ENCODE results near the gene KCNQ1.

Gene KCNQ1

DNA sequence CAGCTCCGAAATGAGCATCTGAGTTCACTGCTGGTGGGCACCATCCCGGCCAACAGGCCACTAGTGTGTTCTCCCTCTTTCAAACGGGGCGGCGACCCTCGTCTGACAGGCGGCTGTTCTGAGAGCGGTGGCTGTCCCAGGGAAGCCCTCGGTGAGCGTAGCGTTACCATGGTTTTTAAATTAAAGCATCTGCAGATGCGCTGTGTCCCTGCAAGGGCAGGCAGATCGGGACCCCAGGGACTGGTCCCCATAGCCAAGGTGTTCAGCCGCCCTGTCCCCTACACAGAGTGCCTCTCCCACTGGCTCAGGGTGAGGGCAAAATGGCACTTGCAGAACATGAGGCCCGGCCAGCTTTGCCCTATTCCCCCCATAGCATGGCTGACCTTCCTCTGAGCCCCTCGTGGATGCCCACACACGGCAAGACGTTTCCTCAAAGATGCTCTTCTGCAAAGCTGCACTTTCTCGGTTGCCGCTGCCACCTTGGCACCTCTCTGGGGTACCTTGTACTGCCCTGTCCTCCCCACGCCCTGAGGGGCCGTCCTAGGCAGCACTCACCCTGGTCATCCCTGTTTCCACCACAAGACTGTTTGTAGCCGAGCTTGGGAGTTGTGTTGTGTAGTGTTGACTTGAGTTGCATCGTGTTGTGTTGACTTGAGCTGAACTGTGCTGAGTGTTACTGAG, 306.9 kb downstream of the KCNQ1 start:
- no peaks in the 10 kb centered on the region for H3K27me3 ChIP-seq
- no peaks in the 10 kb centered on the region for H4K20me1 ChIP-seq
- H3K27ac ChIP-seq = no peak overlapping the region
- TF ChIP-seq Cebpa-rat (IDR thresholded peaks at IDR 0.05) = no peak
- H3K4me2 ChIP-seq = no peak overlapping the region
- H3K4me1 ChIP-seq = peaks cover 19% of the 10 kb centered on the region
- H3K9ac ChIP-seq = no peak overlapping the region
- H3K9me3 ChIP-seq = peaks cover 22% of the 10 kb centered on the region
- H3K4me3 ChIP-seq = no peak overlapping the region
- H3K36me3 ChIP-seq = no peaks in the 10 kb centered on the region

- Histone ChIP-seq H3K27me3 (no peaks in the 10 kb centered on the region), H3K4me3 (no peak overlapping the region), H3K9me3 (peaks cover 27% of the 10 kb centered on the region), H3K9ac (no peak overlapping the region), H4K20me1 (no peaks in the 10 kb centered on the region), H3K4me2 (0 out of 2 replicates have a peak overlapping the region, but pooled peaks have one; percentile 13), H3K27ac (no peak overlapping the region), H3K36me3 (no peaks in the 10 kb centered on the region), H3K4me1 (peaks cover 19% of the 10 kb centered on the region)
- no peak for TF ChIP-seq Cebpa-rat (IDR thresholded peaks at IDR 0.05)
These were observed 307.5 kb downstream of the KCNQ1 start for GRCh38 chr11:2752204-2752770.

DNA sequence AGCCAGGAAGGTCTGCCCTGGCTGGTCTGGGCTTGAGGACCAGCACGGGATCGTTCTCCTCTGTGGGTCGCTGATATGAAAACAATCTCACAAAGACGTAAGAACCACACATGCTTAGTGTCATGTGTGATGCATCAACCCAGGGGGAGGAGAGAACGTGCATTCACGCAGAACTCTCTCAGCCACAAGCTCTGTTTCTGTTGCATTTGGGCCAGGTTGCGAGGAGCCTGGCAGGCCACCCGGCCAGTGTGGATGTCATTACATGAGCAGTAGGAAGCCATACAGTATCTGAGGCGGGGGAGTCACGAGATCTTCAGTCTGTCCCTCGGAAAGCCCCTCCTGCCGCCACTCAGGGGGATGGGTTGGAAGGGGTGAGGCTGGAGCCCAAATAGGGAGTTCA, 308.1 kb downstream of the KCNQ1 start:
- H3K36me3 ChIP-seq = no peaks in the 10 kb centered on the region
- no peak overlapping the region for H3K9ac ChIP-seq
- TF ChIP-seq Cebpa-rat (IDR thresholded peaks at IDR 0.05) = no peak
- H3K9me3 ChIP-seq = peaks cover 27% of the 10 kb centered on the region
- no peaks in the 10 kb centered on the region for H3K27me3 ChIP-seq
- no peaks in the 10 kb centered on the region for H4K20me1 ChIP-seq
- H3K27ac ChIP-seq = no peak overlapping the region
- 0 out of 2 replicates have a peak overlapping the region, but pooled peaks have one; percentile 13 for H3K4me2 ChIP-seq
- no peak overlapping the region for H3K4me3 ChIP-seq
- peaks cover 19% of the 10 kb centered on the region for H3K4me1 ChIP-seq

- H3K4me3 ChIP-seq = no peak overlapping the region
- no peak overlapping the region for H3K4me2 ChIP-seq
- H3K4me1 ChIP-seq = peaks cover 24% of the 10 kb centered on the region
- H3K9ac ChIP-seq = no peak overlapping the region
- no peaks in the 10 kb centered on the region for H3K27me3 ChIP-seq
- H3K9me3 ChIP-seq = peaks cover 27% of the 10 kb centered on the region
- H3K36me3 ChIP-seq = no peaks in the 10 kb centered on the region
- no peak overlapping the region for H3K27ac ChIP-seq
- TF ChIP-seq Cebpa-rat (IDR thresholded peaks at IDR 0.05) = no peak
- H4K20me1 ChIP-seq = no peaks in the 10 kb centered on the region
These were observed 309.2 kb downstream of the KCNQ1 start for GRCh38 chr11:2754008-2754407.

GRCh38 chr11:2755071-2755470, 310.3 kb downstream of the KCNQ1 start:
- no peak for TF ChIP-seq Cebpa-rat (IDR thresholded peaks at IDR 0.05)
- H3K9ac ChIP-seq = no peak overlapping the region
- no peaks in the 10 kb centered on the region for H4K20me1 ChIP-seq
- H3K9me3 ChIP-seq = peaks cover 27% of the 10 kb centered on the region
- H3K27ac ChIP-seq = no peak overlapping the region
- 0 out of 2 replicates have a peak overlapping the region, but pooled peaks have one; percentile 4 for H3K4me2 ChIP-seq
- no peak overlapping the region for H3K4me3 ChIP-seq
- no peaks in the 10 kb centered on the region for H3K27me3 ChIP-seq
- no peaks in the 10 kb centered on the region for H3K36me3 ChIP-seq
- peaks cover 29% of the 10 kb centered on the region for H3K4me1 ChIP-seq

DNA sequence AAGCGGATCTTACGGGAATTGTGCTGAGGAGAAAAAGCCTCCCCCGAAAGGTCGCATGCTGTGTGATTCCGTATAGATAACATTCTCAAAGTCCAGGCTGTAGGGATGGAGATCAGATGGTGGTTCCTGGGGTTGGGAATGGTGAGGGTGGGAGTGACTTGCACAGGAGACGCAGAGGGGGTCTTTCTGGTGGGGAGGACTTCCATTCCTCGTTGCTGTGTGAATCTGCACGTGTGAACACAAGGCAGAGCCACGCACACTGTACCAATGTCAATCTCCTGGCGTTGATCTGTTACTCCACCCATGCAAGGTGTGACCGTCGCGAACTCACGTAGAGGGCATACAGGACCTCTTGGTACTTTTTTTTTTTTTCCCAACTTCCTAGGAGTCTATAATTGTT, 313.9 kb downstream of the KCNQ1 start:
- Histone ChIP-seq H4K20me1 (no peaks in the 10 kb centered on the region), H3K27me3 (no peaks in the 10 kb centered on the region), H3K4me1 (peaks cover 16% of the 10 kb centered on the region), H3K4me3 (no peak overlapping the region), H3K4me2 (peak overlapping the region; percentile 37), H3K9me3 (peaks cover 27% of the 10 kb centered on the region), H3K36me3 (no peaks in the 10 kb centered on the region), H3K9ac (no peak overlapping the region), H3K27ac (no peak overlapping the region)
- TF ChIP-seq Cebpa-rat (IDR thresholded peaks at IDR 0.05) = no peak

DNA sequence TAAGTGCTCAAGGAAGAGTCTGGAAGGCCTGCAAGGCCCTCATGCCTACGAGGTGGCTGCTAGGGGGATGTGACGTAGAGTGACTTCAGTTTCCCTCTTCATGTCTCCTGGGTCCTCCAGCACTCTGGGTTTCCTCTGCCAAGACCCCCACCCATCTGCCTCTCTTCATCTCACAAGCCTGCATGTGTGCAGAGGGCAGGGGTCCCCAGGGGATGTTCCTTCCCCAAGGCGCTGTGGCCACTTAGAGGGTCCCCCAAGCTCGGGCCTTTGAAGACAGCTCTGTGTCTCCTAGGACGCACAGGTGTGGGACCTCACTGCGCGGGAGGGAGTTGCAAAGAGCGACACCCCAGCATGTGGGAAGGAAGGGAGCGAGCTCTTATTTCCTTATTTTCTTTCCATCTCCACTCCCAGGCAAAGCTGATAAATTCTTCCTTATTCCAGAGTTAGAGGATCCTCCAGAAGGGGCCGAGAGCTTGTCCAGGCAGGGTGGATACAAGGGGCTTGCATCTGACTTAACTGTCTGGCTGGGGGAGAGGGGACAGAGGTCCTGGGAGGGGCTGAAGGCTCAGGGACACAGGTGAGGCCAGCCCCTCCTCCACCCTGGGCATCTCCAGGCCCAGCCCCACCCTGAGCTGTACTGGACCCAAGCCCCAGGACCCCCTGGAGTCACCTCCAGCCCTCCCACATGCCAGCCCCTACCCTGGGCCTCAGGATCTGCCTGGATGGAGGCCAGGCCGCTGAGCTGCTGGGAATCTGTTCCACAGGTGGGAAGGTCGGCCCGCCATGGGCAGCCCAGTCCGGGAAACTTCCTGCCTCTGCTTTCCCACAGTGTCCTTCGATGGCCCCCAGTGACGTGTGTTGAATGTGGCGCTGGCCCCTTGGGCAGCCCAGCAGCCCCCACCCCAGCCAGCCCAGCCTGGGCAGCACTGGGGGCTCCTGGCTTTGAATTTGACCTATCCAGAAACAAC, 314.7 kb downstream of the KCNQ1 start:
- Histone ChIP-seq H3K9ac (no peak overlapping the region), H3K4me1 (peaks cover 23% of the 10 kb centered on the region), H3K27me3 (no peaks in the 10 kb centered on the region), H3K27ac (peak overlapping the region; percentile 18; the same call in 1 of the 2 replicates), H4K20me1 (no peaks in the 10 kb centered on the region), H3K9me3 (peaks cover 21% of the 10 kb centered on the region), H3K4me2 (peak overlapping the region; percentile 37), H3K36me3 (no peaks in the 10 kb centered on the region), H3K4me3 (no peak overlapping the region)
- TF ChIP-seq Cebpa-rat (IDR thresholded peaks at IDR 0.05) = no peak

- Histone ChIP-seq H3K9me3 (peaks cover 15% of the 10 kb centered on the region), H3K36me3 (no peaks in the 10 kb centered on the region), H3K9ac (no peak overlapping the region), H3K27ac (no peak overlapping the region), H3K4me3 (no peak overlapping the region), H4K20me1 (no peaks in the 10 kb centered on the region), H3K4me2 (no peak overlapping the region), H3K4me1 (peaks cover 18% of the 10 kb centered on the region), H3K27me3 (no peaks in the 10 kb centered on the region)
- TF ChIP-seq Cebpa-rat (IDR thresholded peaks at IDR 0.05) = no peak
These were observed 315.5 kb downstream of the KCNQ1 start for GRCh38 chr11:2760196-2760871.

Data from BLaER1 (cell line).